Stimulated activated CD8-positive, alpha-beta memory T cell treated with anti-CD3 and anti-CD28 coated beads, Interleukin-12 subunit alpha, Interleukin-12 subunit beta, amount 100 ng/mL, for 24 hours (primary cell): Measurements from ENCODE around the gene KCNQ5.

ENCODE experiments used
- DNase-seq: peaks from one replicate; pipeline ENCODE4 v3.0.0-alpha.2; 2020; ENCODE audit errors: extremely low read depth

KCNQ5 gene

GRCh38 chr6:72793641-72794395 lies 172.0 kb downstream of the KCNQ5 start:
- DNase-seq: no peak

GRCh38 chr6:72798196-72798595 lies 176.3 kb downstream of the KCNQ5 start:
- no peak for DNase-seq

GRCh38 chr6:72809746-72810379 lies 188.0 kb downstream of the KCNQ5 start:
- DNase-seq: no peak

GRCh38 chr6:72810571-72811280 lies 188.9 kb downstream of the KCNQ5 start:
- no peak for DNase-seq

GRCh38 chr6:72811971-72812421 lies 190.1 kb downstream of the KCNQ5 start:
- no peak for DNase-seq

GRCh38 chr6:72813807-72814596 lies 192.1 kb downstream of the KCNQ5 start:
- no peak for DNase-seq

GRCh38 chr6:72816022-72816421 lies 194.2 kb downstream of the KCNQ5 start:
- no peak for DNase-seq

- no peak for DNase-seq
Observed at GRCh38 chr6:72817208-72817607, 195.3 kb downstream of the KCNQ5 start.

- no peak for DNase-seq
Observed at GRCh38 chr6:72819609-72820008, 197.7 kb downstream of the KCNQ5 start.

- no peak for DNase-seq
Observed at GRCh38 chr6:72820153-72820552, 198.3 kb downstream of the KCNQ5 start.

GRCh38 chr6:72820906-72821305 lies 199.0 kb downstream of the KCNQ5 start:
- DNase-seq: no peak

GRCh38 chr6:72822023-72822422 lies 200.2 kb downstream of the KCNQ5 start:
- DNase-seq: no peak

GRCh38 chr6:72822691-72823090 lies 200.8 kb downstream of the KCNQ5 start:
- no peak for DNase-seq

GRCh38 chr6:72824833-72825232 lies 203.0 kb downstream of the KCNQ5 start:
- no peak for DNase-seq

- DNase-seq: no peak
Observed at GRCh38 chr6:72825315-72825911, 203.5 kb downstream of the KCNQ5 start.

GRCh38 chr6:72826037-72826436 lies 204.2 kb downstream of the KCNQ5 start:
- DNase-seq: no peak

GRCh38 chr6:72826744-72827438 lies 205.0 kb downstream of the KCNQ5 start:
- no peak for DNase-seq

GRCh38 chr6:72828904-72829303 lies 207.0 kb downstream of the KCNQ5 start:
- DNase-seq: no peak

GRCh38 chr6:72832271-72832670 lies 210.4 kb downstream of the KCNQ5 start:
- DNase-seq: no peak

GRCh38 chr6:72835749-72836148 lies 213.9 kb downstream of the KCNQ5 start:
- no peak for DNase-seq

- no peak for DNase-seq
Observed at GRCh38 chr6:72836971-72837370, 215.1 kb downstream of the KCNQ5 start.
